Sigmoid colon (tissue), 7 donors: ENCODE results near the gene LRRFIP1. TPM values are rescaled to one million over a fixed set of nuclear protein-coding genes. Genes with fewer than 3 reads are reported as not detected.

Source experiments
- DNase-seq: peaks from one replicate; pipeline ENCODE4 v3.0.0-alpha.2; 2019
- H3K27ac ChIP-seq, 4 donors: fragments of 200-600 bp; sonication (generic); one replicate each; pipeline ENCODE4 v1.5.1; 2016 to 2019; ENCODE audit warnings: mild to moderate bottlenecking in 1 of 4
- H3K27me3 ChIP-seq, 3 donors: fragments of 200-600 bp; sonication (generic); one replicate each; pipeline ENCODE4 v1.5.1; 2019; ENCODE audit warnings: mild to moderate bottlenecking in 1 of 3
- H3K36me3 ChIP-seq, 4 donors: fragments of 200-600 bp; sonication (generic); one replicate each; pipeline ENCODE4 v1.5.1; 2016 to 2019
- H3K4me1 ChIP-seq, 4 donors: fragments of 200-600 bp; sonication (generic); one replicate each; pipeline ENCODE4 v1.5.1; 2017 to 2019
- H3K4me3 ChIP-seq, 4 donors: fragments of 200-600 bp; sonication (generic); one replicate each; pipeline ENCODE4 v1.5.1; 2017 to 2019; ENCODE audit warnings: mild to moderate bottlenecking in 2 of 4, moderate library complexity in 1 of 4
- H3K9me3 ChIP-seq, 4 donors: fragments of 200-600 bp in 3 of 4; sonication (generic) in 3 of 4; one replicate each; pipeline versions ENCODE4 v1.5.1 to v1.6.1; 2013 to 2019
- CTCF ChIP-seq, 4 experiments: fragments of 450-650 bp in 3 of 4; fragments of 200-600 bp in 1 of 4; IDR thresholded peaks; one replicate each; pipeline ENCODE4 v1.5.1; 2016 to 2019; ENCODE audit warnings: antibody characterized with exemption in 4 of 4, mild to moderate bottlenecking in 3 of 4, moderate library complexity in 2 of 4
- EP300 ChIP-seq, 4 donors: sonication (generic); formaldehyde crosslinking; IDR thresholded peaks; one replicate each; pipeline ENCODE4 v1.6.1; 2017; ENCODE audit warnings: antibody characterized with exemption in 4 of 4
- POLR2A ChIP-seq, 2 donors: fragments of 450-650 bp; IDR thresholded peaks; one replicate each; pipeline ENCODE4 v1.6.1; 2016; ENCODE audit warnings: antibody characterized with exemption in 2 of 2, mild to moderate bottlenecking in 2 of 2, moderate library complexity in 2 of 2
- POLR2AphosphoS5 ChIP-seq, 4 donors: sonication (generic); formaldehyde crosslinking; IDR thresholded peaks; one replicate each; pipeline ENCODE4 v1.6.1; 2017; ENCODE audit warnings: antibody characterized with exemption in 4 of 4
- WGBS, 2 donors: extraction: QIAGEN DNeasy Blood & Tissue Kit; methylation state at CpG; one replicate each; pipeline ENCODE4 v1.1.7; 2013; 5-methylcytosine and 5-hydroxymethylcytosine counted together
- intact Hi-C: fragments of 100-400 bp; cut with DNase I; formaldehyde crosslinking; loops from one replicate; pipeline ENCODE4 v1.15.1; 2023
- polyA plus RNA-seq, 3 donors: library from polyadenylated mRNA; stranded (reverse); fragments of 200-250 nt; gene quantifications; one replicate each; pipeline ENCODE4 v1.2.3, GENCODE V29; 2013
- total RNA-seq, 4 donors: library from RNA; depleted of rRNA; stranded (reverse); fragments of >200 nt; gene quantifications; one replicate each; pipeline ENCODE4 v1.1.0, GENCODE V29; 2016
- donor health status: healthy with polysubstance abuse.
- donor health status: Bipolar disorder and iron deficiency.
- donor health status: healthy.

Gene LRRFIP1
- total and polyA plus RNA-seq, 7 donors, result 42.0 to 185 (median 112) TPM

DNA sequence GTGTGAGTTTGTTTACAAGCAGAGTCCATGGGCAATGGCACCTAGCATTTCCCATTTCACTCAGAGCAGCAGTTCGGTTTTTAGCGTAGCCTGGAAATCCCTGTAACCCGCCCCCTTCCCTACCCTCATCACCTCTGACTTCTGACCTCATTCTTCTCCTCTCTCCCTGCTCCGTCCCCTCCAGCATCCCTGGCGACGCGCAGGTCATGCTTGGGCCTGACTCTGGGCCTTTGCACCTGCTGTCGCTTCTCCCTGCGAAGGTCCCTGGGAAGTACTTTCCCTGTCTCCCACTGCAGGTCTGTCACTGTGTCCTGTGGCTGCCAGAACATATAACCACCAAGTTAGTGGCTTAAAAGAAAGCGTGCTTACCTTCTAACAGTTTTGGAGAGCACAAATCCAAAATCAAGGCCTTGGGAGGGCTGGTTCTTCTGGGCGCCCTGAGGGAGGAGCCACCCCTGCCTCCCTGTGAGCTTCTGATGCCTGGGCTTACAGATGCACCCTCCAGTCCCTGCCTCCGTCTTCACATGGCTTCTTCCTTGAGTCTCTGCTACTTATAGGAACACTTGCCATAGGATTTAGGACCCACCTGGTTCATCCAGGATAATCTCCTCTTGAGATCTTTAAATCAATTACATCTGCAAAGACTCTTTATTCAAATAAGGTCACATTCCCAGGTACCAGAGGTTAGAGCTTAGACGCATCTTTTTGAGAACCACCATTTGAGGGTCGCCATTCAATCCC lies 28.7 kb upstream of the LRRFIP1 start:
- Histone ChIP-seq H3K9me3 (no peaks in the 10 kb centered on the region), H3K27ac (peak overlapping the region in 1 of 4 donors; percentile 84), H3K36me3 (no peaks in the 10 kb centered on the region), H3K4me1 (peaks cover 0 to 44% (median 39%) of the 10 kb centered on the region in 4 donors), H3K4me3 (no peak overlapping the region), H3K27me3 (no peaks in the 10 kb centered on the region)
- intact Hi-C loops, result no loop called here
- TF ChIP-seq CTCF (IDR thresholded peaks at IDR 0.05) (no peak), EP300 (IDR thresholded peaks at IDR 0.05) (no peak), POLR2AphosphoS5 (IDR thresholded peaks at IDR 0.05) (no peak), POLR2A (IDR thresholded peaks at IDR 0.05) (no peak)
- peak; percentile 36 for DNase-seq
- 80 to 88% methylated on average over 14 of the region's 14 CpGs for WGBS, 2 donors

DNA sequence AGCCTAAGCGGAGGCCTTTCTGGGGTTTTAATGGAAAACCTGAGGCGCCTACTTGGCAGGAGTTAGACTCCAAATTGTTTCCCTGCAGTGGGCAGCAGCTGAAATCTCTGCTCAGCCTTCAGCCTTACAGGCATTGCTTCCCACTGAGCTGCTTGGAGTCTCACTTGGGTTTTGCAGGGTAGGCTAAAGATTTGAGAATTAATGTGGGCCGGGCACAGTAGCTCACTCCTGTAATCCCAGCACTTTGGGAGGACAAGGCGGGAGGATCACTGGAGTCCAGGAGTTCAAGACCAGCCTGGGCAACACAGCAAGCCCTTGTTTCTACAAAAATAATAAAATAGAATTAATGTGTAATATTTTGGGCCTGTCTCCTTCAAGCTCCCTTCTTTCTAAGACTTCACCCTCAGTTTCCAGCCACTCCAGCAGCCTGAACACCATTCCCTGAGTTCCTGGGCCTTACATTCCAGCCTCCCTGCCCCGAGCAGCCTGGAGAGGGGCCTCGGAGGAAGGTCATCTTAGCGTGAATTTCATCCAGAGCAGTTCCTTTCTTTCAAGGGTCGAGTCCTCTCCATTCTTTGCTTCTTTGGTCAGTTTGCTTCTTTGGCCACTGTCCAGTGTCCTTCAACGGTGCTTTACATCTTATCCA lies 27.8 kb upstream of the LRRFIP1 start:
- H3K4me3 ChIP-seq, result peak overlapping the region in 3 of 4 donors; percentile 16 to 36 (median 34)
- H3K9me3 ChIP-seq, result no peaks in the 10 kb centered on the region
- H3K4me1 ChIP-seq, result peaks cover 0 to 35% (median 29%) of the 10 kb centered on the region in 4 donors
- peak overlapping the region; percentile 77 to 84 (median 79) for H3K27ac ChIP-seq
- no peak for DNase-seq
- 86 to 87% methylated on average over 9 of the region's 9 CpGs for WGBS, 2 donors
- H3K36me3 ChIP-seq, result no peaks in the 10 kb centered on the region
- intact Hi-C loops, result loop anchor here (5.0 kb wide), 1 partner anchor 148 kb away; no protein-coding TSS in a partner anchor
- no peaks in the 10 kb centered on the region for H3K27me3 ChIP-seq
- TF ChIP-seq POLR2AphosphoS5 (IDR thresholded peaks at IDR 0.05), result no peak
- TF ChIP-seq CTCF (IDR thresholded peaks at IDR 0.05), result no peak
- no peak for TF ChIP-seq POLR2A (IDR thresholded peaks at IDR 0.05)
- no peak for TF ChIP-seq EP300 (IDR thresholded peaks at IDR 0.05)

- TF ChIP-seq CTCF (IDR thresholded peaks at IDR 0.05) (peak in 1 of 4 experiments; percentile 24), POLR2AphosphoS5 (IDR thresholded peaks at IDR 0.05) (peak in 3 of 4 donors; percentile 36 to 49 (median 46)), POLR2A (IDR thresholded peaks at IDR 0.05) (no peak)
- H3K9me3 ChIP-seq, result no peaks in the 10 kb centered on the region
- peak overlapping the region in 3 of 4 donors; percentile 16 to 36 (median 34) for H3K4me3 ChIP-seq
- peaks cover 0 to 27% (median 22%) of the 10 kb centered on the region in 4 donors for H3K4me1 ChIP-seq
- WGBS, 2 donors, result 74 to 77% methylated on average over 16 of the region's 16 CpGs
- H3K36me3 ChIP-seq, result no peaks in the 10 kb centered on the region
- H3K27ac ChIP-seq, result peak overlapping the region; percentile 77 to 84 (median 79)
- H3K27me3 ChIP-seq, result no peaks in the 10 kb centered on the region
- DNase-seq, result peak; percentile 86
- intact Hi-C loops, result loop anchor here (5.0 kb wide), 1 partner anchor 147 kb away; no protein-coding TSS in a partner anchor
Measured at GRCh38 chr2:237600205-237600846, 27.1 kb upstream of the LRRFIP1 start.

DNA sequence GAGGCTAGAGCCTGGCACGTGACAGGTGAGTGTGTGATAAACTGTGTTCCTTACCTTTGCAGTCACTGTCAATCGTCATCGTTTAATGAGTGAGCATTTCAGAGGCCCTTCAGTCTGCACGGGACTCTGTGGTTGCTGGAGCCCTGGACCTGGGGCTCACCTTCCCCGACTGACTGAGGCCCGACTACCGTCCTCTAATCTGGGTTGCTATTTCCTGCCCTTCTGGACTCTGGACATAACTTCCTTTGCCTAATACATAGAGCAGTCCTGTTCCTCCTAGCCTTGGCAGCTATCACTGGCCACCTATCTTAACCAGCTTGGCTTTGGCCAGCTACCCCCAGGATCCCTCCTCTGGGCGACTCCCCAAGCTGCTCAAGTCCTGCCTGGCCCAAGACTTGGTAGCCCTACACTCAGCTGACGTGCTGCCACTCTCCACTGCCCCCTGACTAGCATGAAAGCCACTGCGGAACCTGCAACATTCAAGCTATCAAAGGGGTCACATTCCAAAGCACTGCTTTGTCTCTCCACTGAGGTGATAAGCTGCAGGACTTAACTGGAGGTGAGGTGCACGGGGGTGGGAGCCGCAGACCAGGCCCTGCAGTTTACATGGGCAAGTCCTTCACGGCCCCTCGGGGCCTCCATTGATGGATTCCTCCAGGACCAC lies 25.8 kb upstream of the LRRFIP1 start:
- Histone ChIP-seq H3K27me3 (no peaks in the 10 kb centered on the region), H3K9me3 (no peaks in the 10 kb centered on the region), H3K36me3 (no peaks in the 10 kb centered on the region), H3K4me1 (peaks cover 0 to 21% (median 17%) of the 10 kb centered on the region in 4 donors), H3K27ac (peak overlapping the region in 1 of 4 donors; percentile 81), H3K4me3 (no peak overlapping the region)
- no peak for TF ChIP-seq POLR2AphosphoS5 (IDR thresholded peaks at IDR 0.05)
- no peak for TF ChIP-seq POLR2A (IDR thresholded peaks at IDR 0.05)
- TF ChIP-seq EP300 (IDR thresholded peaks at IDR 0.05), result no peak
- no peak for TF ChIP-seq CTCF (IDR thresholded peaks at IDR 0.05)
- whole genome bisulfite sequencing, 2 donors, result 92 to 93% methylated on average over 14 of the region's 14 CpGs
- no peak for DNase-seq
- intact Hi-C loops, result loop anchor here (5.0 kb wide), 1 partner anchor 146 kb away; no protein-coding TSS in a partner anchor
